Adrenal gland (tissue), 5 donors: ENCODE measurements around the gene THSD4.

ENCODE experiments used
- POLR2A ChIP-seq, 2 donors: fragments of 450-650 bp; IDR thresholded peaks; one replicate each; pipeline ENCODE4 v1.6.1; 2017; ENCODE audit warnings: antibody characterized with exemption in 2 of 2, mild to moderate bottlenecking in 2 of 2, moderate library complexity in 1 of 2
- TF ChIP-seq, protein P1 (sequence below), 6 experiments: fragments of 450-650 bp in 4 of 6; fragments of 200-600 bp in 2 of 6; sonication (generic) in 1 of 6; IDR thresholded peaks; 1 replicate in 5 of 6; 2 replicates in 1 of 6; pipeline versions ENCODE4 v1.5.1 to v1.8.0; 2016 to 2021; ENCODE audit warnings: antibody characterized with exemption in 6 of 6, mild to moderate bottlenecking in 2 of 6, moderate library complexity in 1 of 6
- donor health status: DM: no; HTN: no; CAD: no.

DNA sequence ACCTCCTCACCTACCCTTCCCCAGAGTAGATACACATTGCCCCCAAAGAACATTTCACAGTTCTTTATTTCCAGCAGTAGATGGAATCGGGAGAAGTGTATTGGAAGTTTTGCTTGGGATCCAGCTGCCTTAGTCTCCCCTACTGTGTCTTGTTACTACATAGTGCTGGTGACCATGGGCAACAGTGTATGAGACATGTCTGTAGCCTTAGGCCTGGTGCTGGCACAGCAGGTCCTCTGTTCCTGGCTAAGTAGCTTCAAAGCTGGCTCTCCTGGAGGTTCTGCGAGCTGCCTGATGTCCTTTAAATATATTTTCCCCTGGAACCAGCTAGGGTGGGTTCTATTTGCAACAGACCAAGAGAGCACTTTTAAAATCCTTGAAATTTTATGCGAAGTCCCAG, 174.7 kb downstream of the THSD4 start:
- no peak for TF ChIP-seq POLR2A (IDR thresholded peaks at IDR 0.05)
- TF ChIP-seq, protein P1, sequence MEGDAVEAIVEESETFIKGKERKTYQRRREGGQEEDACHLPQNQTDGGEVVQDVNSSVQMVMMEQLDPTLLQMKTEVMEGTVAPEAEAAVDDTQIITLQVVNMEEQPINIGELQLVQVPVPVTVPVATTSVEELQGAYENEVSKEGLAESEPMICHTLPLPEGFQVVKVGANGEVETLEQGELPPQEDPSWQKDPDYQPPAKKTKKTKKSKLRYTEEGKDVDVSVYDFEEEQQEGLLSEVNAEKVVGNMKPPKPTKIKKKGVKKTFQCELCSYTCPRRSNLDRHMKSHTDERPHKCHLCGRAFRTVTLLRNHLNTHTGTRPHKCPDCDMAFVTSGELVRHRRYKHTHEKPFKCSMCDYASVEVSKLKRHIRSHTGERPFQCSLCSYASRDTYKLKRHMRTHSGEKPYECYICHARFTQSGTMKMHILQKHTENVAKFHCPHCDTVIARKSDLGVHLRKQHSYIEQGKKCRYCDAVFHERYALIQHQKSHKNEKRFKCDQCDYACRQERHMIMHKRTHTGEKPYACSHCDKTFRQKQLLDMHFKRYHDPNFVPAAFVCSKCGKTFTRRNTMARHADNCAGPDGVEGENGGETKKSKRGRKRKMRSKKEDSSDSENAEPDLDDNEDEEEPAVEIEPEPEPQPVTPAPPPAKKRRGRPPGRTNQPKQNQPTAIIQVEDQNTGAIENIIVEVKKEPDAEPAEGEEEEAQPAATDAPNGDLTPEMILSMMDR (IDR thresholded peaks at IDR 0.05): no peak
